Activated CD8-positive, alpha-beta memory T cell treated with anti-CD3 and anti-CD28 coated beads, Interleukin-2, amount 50 U/mL, for 4 hours (primary cell): ENCODE measurements around the gene SYTL3.
"Not testable (repeated sequence)": the region's sequence is repeated elsewhere in the genome, so short reads cannot be mapped to it uniquely, and the experiment has no call there.

Experiments used
- DNase-seq: peaks from one replicate; pipeline ENCODE4 v3.0.0-alpha.2; 2020

The SYTL3 gene

DNA sequence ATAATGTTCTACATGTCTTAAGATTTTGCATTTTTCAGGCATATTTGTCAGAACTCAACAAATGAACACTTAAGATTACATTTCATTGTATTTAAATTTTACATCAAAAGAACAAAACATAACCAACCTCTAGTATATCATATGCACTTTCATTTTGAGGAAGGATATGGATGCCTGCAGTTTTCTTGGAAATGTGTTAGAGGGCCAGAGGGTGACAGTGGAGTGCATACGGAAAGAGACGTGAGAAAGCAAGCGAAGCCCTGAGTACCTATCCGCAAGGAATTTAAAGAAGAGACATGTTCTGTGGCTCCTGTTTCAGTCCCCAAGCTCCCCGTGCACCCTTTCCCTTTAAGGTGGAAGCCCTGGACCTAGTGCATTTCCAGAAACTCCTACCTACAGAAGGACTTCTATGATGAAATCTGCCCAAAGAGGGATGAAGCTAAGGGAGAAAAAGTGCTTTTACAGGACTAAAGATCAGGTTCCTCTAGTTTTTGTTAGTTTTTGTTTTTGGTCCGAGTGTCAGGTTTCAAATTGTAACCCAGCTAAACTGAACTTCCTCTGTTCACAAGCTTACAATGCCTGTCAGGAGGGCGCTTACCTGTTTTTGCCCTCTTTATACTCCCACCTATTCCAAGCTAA, 130.5 kb downstream of the SYTL3 start:
- DNase-seq = no peak

DNA sequence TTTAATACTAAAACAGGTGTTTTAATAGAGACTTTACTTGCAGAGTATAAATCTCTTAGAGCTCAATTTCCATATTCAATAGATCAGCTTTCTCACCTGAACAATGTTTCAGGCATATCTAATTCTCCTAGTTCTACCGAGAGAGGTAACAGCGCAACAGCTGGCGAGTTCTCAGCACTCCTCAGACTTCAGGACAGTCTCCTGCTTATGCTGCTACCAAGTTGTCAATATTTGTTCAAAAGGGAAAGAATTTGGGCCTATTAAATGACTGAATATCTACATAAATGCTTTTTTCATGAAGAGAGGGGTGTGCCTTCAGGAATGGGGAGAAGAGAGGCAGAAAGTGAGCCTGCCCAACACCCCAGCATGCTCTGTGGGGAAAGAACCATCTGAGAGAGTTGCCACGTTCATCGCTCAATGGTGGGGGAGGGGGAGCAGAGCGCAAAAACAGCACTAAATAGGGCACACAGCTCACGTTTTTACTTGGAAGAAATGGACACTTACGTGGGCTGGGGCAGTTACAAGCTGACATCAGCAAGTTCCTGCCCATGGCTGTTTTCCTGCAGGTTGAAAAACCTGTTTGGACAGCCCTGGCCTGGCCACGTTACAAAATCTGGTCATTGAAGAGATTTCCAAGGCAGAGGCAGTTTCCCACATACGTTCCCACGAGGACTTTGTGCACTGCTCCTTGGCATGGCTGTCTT, 131.3 kb downstream of the SYTL3 start:
- no peak for DNase-seq

DNA sequence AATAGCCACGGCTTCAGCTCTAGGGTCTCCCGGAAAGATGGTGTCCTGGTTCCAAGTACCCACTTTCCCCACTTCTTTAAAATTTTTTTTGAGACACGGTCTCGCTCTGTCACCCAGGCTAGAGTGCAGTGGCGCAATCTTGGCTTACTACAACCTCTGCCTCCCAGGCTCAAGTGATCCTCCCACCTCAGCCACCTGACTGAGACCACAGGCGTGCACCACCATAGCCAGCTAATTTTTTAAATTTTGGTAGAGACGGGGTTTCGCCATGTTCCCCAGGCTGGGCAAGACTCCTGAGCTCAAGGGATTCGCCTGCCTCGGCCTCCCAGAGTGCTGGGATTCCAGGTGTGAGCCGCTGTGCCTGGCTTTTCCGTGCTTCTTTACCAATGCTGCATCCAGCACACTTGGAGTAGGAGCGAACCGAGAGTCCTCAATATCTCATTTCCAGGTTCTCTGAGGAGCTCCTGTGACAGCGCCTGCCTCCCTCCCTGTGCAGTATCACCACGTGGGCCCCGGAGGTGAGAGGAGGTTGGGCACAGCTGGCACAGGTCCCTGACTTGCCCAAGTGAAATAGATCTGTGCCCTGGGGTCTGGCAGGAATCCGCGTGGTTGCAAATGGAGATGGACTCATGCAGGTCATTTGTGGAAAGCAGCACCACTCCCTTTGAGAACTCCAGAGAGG, 132.0 kb downstream of the SYTL3 start:
- DNase-seq = no peak

DNA sequence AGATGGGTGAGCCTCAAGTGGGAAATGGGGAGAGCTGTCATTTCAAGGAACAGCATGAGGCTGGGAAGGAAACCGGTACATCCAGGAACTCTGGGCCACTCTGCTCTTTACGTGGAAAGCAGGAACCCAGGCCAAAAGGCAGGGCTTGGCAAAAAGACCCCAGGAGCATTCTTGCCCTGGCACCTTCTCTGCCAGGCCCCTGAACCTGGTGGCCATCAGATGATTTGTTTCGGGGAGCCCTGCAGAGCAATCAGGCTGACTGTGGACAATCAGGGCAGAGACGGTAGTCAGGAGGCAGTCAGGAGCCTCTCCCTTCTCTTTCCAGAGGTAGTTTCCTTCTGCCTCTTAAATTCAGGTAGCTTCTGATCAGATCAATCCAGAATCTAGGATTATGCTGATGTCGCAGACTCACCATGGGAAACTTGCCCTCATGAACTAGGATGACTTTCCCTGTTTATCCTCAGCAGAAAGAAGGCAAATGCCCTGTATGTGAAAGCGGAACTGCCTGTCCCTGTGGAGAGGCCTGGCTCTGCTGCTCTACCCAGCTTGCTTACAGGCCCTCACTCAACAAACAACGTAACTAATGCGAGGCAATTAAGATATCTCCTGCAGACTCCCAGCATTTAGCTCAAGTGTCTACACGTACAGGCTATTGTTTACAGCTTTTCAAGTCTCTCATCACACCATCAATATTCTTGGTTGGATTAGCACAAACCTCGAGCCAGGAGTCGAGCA, 132.7 kb downstream of the SYTL3 start:
- DNase-seq = no peak

DNA sequence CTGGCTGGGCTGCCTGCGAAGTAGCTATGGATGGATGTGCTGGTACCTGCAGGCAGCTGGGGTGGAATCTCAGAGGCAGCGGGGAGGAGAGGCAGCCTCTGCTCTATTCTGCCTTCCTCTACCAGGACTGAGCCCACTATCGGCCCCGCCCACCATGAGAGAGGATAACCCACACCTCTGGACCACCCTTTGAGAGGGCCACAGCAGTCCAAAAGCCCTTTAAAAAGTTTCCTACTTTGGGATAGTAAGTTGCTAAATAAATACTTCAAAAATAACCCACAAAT, 133.3 kb downstream of the SYTL3 start:
- DNase-seq = no peak

DNA sequence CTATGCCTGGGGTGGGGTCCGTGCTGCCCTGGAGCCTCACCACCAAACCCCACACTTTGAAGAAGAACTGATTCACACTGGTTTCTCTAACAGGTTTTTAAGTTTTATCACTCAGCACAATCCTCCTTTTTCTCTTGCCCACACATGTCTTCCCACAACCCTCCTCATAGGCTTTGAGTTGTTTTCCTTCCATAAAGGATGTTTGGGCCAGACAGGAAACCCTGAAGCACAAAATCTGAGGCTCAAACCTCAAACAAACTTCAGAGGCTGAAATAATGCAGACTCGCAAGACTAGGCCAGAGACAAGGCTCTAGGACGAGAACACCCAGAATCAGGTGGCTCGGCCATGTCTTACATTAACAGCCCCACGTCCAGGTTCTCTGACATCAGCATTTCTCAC, 134.0 kb downstream of the SYTL3 start:
- no peak for DNase-seq

DNA sequence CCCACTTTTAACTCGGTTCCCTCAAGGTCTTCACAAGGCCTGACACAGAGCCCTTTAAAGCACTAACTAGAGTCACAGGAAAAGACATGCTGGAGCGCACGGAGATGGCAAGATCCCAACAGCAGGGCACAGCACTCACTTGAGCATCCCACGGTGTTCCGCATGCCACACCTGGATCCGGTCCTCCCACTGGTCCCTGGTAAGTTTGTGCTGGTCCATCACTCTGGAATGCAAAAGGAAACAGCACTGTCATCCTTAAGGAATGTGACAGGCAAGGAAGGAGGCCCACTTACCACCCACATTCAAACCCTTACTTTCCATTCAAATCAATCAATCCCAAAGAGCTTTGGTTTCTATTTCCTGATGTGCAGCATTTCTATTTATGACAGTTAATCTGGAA, 134.7 kb downstream of the SYTL3 start:
- no peak for DNase-seq

DNA sequence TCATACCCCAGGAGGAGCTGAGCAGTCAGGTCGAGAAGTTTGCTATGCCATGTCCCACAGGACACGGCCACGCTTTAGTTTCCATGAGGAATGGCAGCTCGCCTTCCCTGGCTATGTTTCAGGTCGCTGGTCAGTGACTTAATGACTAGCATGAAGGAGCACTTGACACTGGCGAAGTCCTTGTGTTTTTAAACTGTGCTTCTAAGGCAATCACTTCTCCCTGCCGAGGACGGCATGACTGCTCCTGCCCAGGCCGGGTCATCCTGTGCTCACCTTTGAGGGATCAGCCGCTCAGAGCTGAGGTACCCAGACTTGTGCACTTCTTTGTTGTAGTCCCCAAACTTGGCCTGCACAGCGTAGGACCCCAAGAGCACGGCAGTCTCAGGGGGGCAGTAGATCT, 135.2 kb downstream of the SYTL3 start:
- no peak for DNase-seq

DNA sequence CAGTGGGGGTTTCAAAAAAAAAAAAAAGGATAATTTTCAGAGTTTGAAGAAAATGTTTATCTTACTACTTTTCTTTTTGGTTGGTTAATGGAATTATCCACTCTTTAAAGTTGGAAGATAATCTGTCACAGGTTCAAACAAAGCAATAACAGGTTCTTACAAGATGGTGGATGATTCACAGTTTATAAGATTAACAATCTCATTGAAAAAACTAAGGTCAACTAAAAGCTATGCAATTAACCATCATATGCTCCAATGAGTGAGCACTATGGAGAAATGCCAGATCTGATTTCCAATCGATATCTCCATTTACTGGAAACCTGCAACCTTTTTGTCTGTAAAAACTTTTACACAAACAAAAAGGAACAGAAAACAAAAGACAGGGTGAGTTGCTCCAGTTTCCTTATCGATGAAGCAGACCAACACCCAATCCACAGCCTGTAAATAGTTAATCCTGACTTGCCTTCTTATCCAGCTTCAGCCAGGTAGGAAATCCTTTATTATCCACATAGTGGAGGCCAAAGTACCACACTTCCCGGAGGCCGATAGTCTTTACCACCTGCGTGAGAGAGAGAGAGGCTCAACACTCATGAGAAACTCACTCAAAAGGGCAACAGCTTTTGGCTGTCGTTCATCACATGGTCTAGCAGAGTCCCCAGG, 136.9 kb downstream of the SYTL3 start:
- no peak for DNase-seq

DNA sequence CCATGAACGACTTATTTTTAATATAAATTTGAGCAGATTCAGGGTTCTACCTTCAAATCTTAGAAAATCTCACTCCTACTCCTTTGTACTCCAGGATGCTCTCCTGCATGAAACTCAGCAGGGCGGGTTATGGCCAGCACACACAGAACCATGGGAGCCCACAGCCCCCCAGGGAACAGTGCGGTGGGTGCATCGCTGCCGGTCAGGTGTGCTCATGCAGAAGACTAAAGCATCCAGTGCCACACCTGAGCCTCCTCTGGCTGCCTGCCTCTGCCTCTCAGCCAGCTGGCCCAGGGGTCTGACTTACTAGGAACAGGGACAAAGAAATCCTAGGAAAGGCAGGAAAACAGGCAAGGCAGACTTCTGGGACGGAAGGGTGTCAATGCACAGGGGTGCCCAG, 137.5 kb downstream of the SYTL3 start:
- DNase-seq = no peak

DNA sequence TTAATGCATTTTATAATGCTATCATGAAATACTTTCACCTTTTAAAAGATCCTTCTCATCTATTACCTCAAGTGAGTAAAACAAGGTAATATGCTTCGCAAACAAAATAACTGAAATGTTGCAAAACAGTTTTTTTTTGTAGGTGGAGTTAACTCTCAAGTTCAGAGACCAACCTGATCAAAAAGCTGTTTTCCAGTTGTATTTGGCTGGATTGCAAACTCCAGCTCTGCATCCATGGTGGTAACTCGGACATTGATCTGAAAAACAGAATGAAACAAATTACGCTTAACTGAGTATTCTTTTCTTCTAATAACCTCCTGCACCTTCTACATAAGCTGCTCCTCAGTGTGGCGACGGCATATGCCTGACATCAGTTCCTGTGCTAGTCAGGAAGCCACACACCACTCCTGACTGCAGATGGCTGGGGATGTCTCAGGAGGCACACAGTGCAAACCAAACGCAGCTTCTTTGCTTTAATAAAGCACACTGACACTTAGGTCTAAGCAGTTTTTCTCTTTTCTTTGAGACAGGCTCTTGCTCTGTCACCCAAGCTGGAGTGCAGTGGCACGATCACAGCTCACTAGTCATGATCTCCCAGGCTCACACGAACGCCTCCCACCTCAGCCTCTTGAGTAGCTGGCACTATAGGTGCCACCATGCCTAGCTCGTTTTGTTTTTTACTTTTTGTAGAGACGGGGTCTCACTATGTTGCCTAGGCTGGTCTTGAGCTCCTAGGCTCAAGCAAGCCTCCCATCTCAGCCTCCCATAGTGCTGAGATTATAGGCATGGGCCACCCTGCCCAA, 139.5 kb downstream of the SYTL3 start:
- DNase-seq = peak; percentile 48

DNA sequence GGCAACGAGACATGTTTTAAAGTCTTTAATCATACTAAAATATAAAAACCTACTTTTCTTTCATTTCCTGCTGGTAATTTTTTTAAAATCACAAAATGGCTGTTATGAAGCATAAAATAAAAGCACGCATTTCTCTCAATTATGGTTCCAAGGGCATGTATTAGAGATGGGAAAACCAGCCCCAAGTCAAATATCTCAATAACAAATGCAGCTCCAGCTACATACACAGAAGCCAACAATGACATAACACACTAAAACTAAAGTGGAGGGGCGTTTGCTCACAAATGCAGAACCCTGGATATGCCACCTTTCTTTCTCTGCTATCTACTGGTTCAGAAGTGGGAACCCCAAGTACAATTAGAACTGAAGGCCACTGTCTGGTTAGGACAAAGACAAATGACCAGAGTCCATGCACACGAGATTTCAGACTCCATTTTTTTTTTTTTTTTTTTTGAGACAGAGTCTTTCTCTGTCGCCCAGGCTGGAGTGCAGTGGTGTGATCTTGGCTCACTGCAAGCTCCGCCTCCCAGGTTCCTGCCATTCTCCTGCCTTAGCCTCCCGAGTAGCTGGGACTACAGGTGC, 141.5 kb downstream of the SYTL3 start:
- no peak for DNase-seq

DNA sequence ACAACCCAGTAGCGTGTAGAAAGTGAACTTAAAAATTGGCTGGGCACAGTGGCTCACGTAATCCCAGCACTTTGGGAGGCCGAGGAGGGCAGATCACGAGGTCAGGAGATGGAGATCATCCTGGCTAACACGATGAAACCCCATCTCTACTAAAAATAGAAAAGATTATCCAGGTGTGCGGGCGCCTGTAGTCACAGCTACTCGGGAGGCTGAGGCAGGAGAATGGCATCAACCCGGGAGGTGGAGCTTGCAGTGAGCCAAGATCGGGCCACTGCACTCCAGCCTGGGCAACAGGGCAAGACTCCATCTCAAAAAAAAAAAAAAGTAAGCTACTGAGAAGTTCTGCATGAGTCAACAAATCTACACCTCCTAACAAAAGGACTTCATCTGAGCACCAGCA, 142.7 kb downstream of the SYTL3 start:
- not testable (repeated sequence) for DNase-seq

DNA sequence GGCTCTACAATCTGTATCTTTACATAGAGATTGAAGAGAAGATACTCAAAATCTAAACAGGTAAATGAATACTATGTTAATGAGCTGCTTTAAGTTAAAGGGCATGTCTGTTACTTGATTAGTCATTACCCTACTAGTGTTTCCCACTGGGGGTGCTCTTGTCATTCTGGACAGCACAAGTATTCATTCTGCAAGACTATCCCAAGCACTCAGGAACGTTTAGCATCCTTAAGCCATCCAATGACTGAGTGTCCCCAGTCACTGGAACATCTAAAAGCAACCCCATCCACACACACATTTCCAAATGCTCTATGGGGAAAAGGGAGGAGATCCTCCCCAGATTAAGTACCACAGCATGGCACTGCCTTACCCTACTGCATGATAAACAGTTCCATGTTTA, 143.6 kb downstream of the SYTL3 start:
- no peak for DNase-seq

DNA sequence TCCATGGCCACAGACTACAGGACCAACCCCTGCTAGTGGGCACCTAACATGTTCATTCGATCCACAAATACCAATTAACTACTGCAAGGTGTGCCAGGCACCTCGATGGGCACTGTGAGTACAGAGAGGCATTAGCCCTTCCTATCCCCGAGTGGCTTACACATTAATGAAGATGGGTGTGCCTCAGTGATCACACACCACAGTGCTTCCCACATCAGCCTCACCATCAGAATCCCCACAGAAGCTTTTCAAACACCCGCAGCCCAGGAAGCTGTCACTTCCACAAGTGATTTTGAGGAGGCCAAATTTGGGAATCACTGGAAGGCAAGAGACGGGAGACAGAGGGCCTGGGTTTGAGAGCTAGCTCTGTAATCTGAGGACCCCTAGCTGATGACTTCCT, 145.7 kb downstream of the SYTL3 start:
- no peak for DNase-seq

DNA sequence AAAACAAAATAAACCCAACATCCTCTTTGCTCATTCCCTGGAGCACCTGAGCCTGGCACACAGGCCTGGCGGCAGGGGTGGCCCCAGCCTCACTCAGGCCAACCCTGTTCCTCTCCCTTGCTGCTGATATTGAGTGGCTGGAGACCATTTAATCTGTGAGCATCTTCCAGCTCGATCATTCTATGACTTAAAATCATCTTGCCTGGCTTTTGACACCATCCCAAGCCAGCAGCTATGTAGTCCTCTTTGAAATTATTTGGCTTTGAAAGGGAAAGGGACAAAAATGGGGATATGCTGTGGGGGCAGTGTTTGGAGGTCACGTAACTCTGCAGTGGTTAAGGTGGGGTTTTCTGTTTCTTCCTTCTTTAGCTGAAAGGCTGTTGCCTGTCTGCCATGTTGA, 146.5 kb downstream of the SYTL3 start:
- no peak for DNase-seq

DNA sequence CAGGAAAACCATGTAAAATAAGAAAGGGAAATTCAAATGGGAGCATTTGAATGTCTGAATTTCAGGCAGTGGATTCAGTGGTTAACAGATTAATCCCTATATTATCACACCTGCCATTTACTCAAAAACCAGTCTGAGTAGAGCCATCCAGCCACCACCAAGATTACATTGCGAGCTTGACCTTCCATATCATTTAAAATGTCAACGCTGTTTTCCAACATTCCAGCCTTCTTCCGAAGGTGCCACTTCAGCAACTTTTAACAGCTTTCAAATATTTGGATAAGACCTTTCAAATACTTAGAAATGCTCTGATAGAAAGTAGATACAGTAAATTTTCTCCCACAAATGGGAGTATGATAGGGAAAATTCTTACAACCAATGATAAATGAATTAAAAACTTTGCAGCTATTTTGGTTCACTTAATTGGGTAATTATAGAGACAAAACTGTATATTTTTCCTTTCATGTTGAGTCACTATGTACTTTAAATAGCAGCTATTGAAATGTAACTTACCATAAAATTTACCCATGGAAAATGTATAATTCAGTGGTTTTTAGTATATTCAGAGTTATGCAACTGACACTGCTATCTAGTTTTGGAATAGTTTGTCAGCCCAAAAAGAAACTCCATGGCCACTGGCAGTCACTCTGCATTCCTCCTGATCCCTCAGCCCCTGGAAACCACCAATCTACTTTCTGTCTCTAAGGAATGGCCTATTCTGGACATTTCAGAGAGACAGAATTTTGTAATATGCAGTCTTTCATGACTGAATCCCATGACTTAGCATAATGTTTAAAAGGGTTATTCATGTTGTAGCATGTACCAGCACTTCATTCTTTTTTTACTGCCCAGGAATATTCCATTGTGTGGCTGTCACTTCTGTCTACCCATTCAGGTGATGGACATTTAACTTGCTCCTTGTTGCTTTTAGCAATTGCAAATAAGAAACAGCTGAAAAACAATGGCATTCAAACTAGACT, 147.8 kb downstream of the SYTL3 start:
- DNase-seq = no peak

DNA sequence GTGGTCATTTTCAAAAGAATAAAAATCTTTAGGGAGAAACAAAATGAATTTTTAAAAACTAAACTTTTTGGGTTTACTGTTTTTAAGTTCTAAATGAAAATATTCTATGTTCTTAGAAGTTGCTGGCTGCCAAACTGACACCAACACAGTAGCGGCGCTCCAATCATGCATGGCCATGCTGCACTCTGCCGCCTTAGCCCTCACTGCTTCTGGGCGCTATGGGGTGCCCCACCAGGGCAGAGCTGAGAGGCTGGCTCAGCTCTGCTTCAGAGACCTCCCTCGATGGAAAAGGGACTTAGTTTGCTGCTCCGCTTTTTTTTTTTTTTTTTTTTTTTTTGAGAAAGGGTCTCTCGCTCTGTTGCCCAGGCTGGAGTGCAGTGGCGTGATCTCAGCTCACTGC, 148.5 kb downstream of the SYTL3 start:
- no peak for DNase-seq

DNA sequence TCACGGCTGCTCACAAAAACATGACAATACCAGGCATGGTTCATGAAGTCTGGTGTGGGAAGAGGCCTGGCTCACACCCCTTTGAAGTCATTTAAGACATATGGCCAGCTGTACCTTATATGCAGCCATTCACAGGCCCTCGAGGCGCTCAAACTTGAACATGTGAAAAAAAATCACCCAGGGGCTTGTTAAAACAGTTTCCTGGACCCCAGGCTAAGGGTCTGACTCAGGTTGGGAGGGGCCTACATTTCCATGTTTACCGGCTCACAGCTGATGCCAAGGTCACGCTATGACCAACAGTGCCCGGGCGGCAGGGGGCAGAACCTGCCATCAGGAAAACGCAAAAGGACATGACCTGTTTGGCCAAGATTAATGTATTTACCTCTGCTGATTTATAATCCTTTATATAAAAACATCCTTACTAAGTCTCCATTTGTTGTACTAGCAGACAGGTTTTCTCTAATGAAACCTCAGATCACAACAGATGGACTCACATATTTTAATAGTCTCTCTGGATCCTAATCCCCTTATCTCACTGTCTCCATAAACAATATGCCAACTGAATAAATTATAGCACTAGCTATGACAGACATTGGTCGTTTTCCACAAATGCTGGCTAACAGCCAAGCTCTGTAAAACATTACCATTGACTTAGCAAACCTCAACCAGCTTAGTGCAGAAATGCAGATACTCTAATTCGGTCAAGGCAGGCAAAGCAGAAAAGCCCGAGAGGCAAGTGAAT, 149.4 kb downstream of the SYTL3 start:
- no peak for DNase-seq

DNA sequence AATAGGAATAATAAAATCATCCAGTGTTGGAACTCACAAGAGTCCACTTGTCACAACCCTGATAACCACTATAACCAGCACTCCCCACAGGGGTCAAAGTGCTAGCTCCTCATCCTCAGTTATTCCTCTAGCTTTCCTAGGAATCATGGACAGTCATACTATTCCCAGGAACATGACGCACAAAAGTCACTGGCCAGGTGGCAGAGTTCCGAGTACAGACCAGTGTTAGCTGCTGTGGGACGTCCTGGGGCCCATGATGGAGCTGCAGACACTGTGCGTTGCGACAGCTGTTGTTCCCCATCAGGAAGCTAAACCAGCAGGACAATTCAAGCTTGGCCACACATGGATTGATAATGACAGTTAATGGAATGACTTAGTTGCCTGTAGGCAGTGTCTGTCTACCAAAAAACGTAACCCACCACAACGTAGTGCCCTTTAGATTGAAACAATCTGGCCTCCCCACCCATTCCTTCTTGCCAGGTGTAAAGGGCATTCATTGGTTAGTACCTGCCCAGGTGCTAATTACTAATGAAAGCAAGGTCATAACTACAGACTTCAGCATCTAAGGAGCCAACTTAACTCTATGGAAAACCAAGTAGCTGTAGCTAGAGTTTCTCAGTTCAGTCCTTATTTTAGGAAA, 151.9 kb downstream of the SYTL3 start:
- no peak for DNase-seq
